Gastroesophageal sphincter (tissue), 3 donors: ENCODE results near the gene TSC22D4.

Experiments
- EP300 ChIP-seq: sonication (generic); formaldehyde crosslinking; IDR thresholded peaks from one replicate; pipeline ENCODE4 v1.6.1; 2017; ENCODE audit warnings: antibody characterized with exemption, mild to moderate bottlenecking
- POLR2A ChIP-seq, 2 donors: fragments of 450-650 bp; IDR thresholded peaks; one replicate each; pipeline ENCODE4 v1.6.1; 2017; ENCODE audit warnings: antibody characterized with exemption in 2 of 2, mild to moderate bottlenecking in 2 of 2, moderate library complexity in 1 of 2
- POLR2AphosphoS5 ChIP-seq: sonication (generic); formaldehyde crosslinking; IDR thresholded peaks from one replicate; pipeline ENCODE4 v1.6.1; 2017; ENCODE audit warnings: antibody characterized with exemption
- TF ChIP-seq, protein P1 (sequence below), 4 experiments: fragments of 200-600 bp in 2 of 4; fragments of 450-650 bp in 2 of 4; sonication (generic) in 1 of 4; IDR thresholded peaks; one replicate each; pipeline ENCODE4 v1.5.1; 2017 to 2019; ENCODE audit warnings: antibody characterized with exemption in 4 of 4, mild to moderate bottlenecking in 2 of 4, moderate library complexity in 2 of 4

DNA sequence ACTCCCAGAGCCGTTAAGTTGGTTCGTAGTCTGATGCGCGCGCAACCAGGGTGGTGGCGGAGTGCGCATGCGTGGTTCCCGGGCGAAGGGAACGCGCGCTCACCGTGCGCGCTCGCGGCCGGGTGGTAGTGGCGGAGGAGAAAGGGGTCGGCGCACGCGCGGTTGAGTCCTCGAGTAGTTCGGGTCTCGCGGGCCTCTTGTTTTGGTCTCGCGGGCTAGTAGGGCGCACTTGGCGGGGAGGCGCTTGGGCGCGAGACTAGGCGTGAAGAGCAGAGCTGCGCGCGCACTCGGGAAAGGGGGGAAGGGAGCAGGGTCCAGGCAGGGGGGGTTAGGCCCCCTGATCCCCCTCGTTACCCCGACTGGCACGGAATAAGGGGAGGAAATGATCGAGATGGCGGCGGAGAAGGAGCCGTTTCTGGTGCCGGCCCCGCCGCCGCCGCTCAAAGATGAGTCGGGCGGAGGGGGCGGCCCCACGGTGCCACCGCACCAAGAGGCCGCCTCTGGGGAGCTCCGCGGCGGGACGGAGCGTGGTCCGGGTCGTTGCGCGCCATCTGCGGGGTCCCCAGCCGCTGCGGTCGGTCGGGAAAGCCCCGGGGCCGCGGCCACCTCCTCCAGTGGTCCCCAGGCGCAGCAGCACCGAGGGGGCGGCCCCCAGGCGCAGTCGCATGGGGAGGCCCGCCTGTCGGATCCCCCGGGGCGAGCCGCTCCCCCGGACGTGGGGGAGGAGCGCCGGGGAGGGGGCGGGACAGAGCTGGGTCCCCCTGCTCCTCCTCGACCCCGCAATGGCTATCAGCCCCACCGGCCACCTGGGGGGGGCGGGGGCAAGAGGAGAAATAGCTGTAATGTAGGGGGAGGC, 49.1 kb downstream of the TSC22D4 start, which contains the start of gene MEPCE:
- TF ChIP-seq, protein P1, sequence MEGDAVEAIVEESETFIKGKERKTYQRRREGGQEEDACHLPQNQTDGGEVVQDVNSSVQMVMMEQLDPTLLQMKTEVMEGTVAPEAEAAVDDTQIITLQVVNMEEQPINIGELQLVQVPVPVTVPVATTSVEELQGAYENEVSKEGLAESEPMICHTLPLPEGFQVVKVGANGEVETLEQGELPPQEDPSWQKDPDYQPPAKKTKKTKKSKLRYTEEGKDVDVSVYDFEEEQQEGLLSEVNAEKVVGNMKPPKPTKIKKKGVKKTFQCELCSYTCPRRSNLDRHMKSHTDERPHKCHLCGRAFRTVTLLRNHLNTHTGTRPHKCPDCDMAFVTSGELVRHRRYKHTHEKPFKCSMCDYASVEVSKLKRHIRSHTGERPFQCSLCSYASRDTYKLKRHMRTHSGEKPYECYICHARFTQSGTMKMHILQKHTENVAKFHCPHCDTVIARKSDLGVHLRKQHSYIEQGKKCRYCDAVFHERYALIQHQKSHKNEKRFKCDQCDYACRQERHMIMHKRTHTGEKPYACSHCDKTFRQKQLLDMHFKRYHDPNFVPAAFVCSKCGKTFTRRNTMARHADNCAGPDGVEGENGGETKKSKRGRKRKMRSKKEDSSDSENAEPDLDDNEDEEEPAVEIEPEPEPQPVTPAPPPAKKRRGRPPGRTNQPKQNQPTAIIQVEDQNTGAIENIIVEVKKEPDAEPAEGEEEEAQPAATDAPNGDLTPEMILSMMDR (IDR thresholded peaks at IDR 0.05), result no peak
- TF ChIP-seq POLR2AphosphoS5 (no peak), EP300 (no peak), POLR2A (IDR thresholded peaks at IDR 0.05) (peak in 1 of 2 donors; percentile 14)
